Activated CD4-positive, CD25-positive, alpha-beta regulatory T cell treated with anti-CD3 and anti-CD28 coated beads, Interleukin-2, amount 50 U/mL, for 24 hours (primary cell): ENCODE data around the gene RPS6KA3.
A peak's percentile ranks its signal among the peaks of the same experiment; 100 is the strongest.
"Not testable (repeated sequence)": the region's sequence is repeated elsewhere in the genome, so short reads cannot be mapped to it uniquely, and the experiment has no call there.

Experiments used
- ATAC-seq, 2 donors: fragments of 150-1000 bp; cut with Tn5 transposase; one replicate each; pipeline ENCODE4 v1.10.0; 2021; ENCODE audit warnings: mild to moderate bottlenecking in 1 of 2, moderate library complexity in 1 of 2

Gene RPS6KA3

DNA sequence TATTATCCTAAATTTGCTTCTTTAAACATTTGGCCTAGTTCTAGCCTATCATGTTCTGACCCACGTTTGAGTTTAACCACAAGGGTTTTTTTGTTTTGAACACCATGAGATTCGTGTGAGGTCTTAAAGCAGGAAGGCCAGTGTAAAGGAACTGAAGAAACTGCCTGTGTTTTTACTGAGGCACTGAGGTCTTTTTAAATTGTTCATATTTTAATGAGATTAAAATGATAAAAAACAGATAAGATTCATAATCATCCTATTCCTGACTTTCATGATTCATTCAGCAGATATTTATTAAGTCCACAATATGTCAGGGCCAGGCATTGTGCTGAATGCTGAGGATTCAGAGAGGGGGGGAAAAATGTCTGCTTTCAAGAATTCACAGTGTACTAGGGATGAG, 3.2 kb downstream of the RPS6KA3 start:
- ATAC-seq = no peak

DNA sequence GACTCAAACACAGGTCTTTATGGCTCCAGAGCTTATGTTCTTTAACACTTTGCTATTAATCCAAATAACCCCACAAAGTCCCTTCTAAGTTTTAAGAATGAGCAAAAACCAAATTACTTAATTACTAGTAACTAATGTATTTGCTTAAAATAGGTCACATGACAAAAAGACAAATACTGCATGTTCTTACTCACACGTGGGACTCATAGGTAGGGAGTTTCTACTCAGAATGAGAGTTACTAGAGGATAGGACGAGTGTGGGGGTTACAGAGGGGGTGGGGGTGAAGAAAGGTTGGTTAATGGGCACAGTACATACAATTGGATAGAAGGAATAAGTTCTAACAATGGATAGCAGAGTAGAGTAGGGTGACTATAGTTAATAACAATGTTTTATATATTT, 5.8 kb downstream of the RPS6KA3 start:
- ATAC-seq = peak; percentile 44 to 61

DNA sequence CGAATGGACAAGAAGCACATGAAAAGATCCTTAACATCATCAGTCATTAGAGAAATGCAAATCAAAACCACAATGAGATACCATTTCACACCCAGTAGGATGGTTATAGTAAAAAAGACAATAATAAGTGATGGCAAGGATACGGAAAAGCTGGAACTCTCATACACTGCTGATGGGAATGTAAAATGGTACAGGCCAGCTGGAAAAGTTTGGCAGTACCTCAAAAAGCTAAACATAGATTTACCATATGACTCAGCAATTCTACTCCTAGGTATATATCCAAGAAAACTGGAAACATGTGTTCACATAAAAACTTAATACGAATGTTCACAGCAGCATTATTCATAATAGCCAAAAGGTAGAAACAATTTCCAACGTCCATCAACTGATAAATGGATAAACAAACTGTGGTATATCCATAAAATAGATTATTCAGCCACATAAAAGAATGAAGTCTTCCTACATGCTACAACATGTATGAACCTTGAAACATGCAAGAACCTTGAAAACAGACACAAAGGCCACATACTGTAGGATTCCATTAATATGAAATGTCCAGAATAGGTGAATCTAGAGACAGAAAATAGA, 11.9 kb downstream of the RPS6KA3 start:
- ATAC-seq = no peak

DNA sequence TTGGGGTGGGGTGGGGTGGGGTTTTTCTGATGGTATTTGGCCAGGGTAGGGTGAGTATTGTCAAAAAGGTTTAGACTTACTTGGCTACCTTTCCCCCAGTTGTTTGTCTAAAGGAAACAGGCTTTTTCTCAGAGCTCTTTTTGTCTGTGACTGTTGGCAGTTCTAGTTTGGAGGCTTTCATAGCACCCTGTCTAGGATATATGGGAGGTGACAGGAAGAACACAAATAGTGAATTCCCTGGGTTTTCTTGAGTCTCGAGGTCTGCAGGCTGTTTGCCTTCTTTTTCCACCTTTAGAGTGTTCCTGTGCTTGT, 13.5 kb downstream of the RPS6KA3 start:
- ATAC-seq = no peak

DNA sequence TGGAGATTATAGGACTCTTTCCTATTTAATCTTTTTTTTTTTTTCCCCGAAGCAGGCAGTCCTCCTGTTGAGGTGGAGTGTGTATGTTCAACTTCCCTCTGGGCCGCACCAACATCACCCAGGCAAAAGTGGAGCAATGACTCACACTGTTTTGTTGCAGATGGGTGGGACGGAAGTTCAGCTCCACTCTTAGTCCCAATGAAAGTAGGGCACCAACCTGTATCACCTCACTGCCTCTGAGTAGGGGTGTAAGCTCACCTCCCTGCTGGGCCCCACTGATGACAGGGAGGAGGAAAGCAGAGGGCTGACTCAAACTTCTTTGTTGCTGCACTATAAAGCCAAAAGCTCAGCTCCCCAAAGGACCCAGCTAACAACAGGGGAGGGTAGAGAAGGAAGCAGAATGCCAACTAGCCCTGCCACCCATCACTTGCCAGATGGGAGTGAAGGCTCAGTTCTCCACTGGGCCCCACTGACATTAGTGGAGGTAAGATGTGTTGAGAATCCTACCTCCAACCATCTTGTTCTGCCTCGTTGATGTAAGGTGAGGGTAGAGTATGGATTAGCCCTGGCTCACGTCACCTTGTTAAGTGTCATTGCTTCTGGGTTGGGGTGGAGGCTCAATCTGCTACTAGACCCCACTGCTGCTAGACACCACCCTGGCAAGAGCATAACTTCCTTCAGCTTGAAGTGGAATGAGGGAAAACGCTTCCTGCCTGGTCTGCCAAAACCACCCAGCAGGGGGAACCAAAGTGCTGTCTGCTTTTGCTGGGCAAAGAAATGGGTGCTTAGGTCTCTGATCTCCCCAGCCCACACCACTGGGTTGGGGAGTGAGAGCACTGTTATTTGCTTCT, 14.1 kb downstream of the RPS6KA3 start:
- ATAC-seq = peak; percentile 64 to 78

DNA sequence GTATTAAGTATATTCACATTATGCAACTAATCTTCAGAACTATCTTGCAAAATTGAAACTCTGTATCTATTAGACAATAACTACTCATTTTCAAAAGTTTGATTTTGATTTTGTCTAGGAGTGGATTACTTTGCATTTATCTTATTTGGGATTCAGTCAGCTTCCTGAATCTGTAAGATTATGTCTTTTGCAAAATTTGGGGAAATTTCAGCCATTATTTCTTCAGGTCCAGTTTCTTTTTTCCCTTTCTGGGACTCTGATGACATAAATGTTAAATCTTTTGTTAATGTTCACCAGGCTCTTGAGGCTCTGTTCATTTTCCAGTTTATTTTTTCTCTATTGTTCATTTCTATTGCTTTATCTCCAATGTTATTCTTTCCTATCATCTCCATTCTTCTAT, 15.0 kb downstream of the RPS6KA3 start:
- ATAC-seq = no peak

DNA sequence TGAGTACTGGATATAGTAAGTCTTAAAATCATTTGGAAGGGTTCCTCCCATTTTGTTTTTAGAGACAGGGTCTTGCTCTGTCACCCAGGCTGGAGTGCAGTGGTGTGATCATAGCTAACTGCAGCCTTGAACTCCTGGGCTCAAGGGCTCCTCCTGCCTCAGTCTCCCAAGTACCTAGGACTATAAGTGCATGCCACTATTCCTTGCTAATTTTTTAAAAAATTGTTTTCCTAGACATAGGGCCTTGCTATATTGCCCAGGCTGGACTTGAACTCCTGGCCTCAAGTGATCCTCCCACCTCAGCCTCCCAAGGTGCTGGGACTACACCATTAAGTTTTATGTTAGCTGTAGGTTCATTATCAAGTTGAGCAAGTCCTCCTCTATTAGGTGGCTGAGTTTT, 16.6 kb downstream of the RPS6KA3 start:
- not testable (repeated sequence) for ATAC-seq

DNA sequence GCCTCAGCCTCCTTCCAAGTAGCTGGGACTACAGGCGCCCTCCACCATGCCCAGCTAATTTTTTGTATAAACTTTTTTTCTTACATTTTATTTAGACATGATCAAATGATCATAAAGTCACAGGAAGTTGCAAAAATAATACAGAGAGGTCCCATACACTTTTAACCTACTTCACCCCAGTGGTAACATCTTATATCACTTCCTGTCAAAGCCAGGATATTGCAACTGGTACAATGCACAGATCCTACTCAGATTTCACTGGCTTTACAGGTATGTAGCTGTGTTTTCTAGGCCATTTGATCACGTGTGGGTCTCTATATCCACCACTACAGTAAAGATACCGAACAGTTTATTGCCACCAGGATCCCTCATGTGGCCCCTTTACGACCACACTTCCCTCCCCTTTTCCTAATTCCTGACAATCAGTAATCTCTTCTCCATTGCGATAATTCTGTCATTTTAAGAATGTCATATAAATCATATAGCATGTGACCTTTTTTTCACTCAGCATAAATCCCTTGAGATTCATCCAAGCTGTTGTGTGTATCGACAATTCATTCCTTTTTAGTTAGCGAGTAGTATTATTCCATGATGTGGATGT, 18.0 kb downstream of the RPS6KA3 start:
- ATAC-seq = no peak

DNA sequence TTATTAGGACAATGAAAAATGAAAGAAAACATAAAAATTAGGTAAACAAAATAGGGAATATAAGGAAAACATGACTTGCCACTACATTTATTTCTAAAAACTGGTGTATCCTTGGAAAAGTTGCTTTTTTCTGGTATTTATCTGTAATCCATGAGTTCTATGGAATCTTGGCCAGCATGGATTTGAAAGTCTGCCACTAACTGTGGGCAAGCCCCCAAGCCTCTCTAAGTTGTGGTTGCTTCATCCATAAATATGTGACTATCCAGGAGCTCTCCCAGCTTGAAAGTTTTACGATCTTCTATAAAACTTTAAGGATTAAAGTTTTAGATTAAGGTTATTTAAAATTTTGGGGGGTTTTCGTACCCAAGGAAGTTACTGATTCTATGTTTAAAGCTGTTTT, 21.8 kb downstream of the RPS6KA3 start:
- no peak for ATAC-seq

DNA sequence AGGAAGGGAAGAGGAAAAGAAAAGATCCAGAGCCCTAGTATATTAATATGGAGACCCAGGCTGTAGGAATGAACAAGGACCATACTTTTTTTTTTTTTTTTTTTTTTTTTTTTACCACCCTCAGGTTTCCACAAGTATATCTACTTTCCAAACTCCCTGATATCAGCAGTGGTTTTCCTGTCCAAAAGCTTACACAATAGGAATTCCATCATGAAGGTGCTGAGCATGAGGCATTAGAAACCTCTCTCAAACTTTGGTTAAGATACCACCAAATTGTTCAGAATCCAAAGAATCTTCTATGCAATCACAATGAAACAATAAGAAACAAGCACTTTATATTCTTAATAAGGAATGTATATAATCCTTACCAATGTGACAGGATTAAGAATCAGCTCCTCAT, 26.5 kb downstream of the RPS6KA3 start:
- ATAC-seq = no peak

DNA sequence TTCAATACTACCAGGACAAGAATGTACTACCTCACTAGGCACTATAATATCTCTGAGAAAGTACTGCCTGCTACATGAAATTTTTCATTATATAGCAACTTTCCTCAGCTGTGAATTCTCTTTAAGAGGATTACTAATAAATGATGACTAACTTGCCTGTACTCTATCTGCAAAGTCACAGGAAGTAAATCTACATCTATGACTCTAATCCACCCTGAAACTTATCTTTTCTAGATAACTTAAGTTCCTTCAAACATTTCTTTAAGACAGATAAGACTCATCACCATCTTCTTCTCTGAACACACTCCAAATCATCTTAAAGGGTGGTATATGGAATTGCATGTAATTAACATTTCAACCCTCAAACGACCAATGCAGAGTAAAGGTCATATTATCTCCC, 28.8 kb downstream of the RPS6KA3 start:
- peak; percentile 95 to 98 for ATAC-seq

DNA sequence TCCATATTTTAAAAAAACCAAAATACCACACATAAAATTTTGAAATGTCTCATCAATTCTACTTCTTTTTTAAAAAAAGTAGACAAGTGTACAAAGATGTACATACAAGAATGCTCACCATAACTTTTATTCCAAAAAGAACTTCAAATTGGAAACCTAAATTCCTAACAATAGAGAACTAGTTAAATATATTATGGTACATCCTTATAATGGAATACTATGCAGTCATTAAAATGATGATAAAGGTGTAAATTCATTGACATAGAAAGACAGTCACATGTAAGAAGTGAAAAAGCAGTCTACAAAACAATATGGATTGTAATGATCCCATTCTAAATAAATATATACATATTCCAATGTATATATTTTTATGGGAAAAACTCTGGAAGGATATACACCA, 31.0 kb downstream of the RPS6KA3 start:
- no peak for ATAC-seq

DNA sequence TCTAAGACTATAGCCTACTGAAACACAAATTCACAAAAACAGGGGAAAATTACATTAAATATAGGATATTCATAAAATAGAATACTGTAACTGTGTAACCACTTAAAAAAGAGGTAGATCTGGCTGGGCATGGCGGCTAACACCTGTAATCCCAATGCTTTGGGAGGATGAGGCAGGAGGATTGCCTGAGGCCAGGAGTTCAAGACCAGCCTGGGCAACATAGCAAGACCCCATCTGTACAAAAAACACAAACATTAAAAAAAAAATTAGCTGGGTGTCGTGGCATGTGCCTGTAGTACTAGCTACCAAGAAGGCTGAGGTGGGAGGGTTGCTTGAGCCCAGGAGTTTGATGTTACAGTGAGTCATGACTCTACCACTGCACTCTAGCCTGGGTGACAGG, 33.4 kb downstream of the RPS6KA3 start:
- peak in 1 of 2 donors; percentile 29 for ATAC-seq

DNA sequence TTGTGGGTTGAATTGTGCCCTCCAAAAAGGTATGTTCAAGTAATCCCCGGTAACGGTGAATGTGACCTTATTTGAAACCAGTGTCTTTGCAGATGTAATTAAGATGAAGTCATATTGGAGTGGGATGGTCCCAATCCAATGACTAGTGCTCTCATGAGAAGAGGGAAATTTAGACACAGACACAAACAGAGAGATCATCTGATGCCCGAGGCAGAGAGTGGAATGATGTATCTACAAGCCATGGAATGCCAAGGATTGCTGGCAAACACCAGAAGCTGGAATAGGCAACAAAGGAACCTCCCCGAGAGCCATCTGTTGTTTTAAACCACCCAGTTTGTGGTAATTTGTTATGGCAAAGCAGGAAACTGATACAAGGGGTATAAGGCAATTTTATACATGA, 35.1 kb downstream of the RPS6KA3 start:
- ATAC-seq = no peak

DNA sequence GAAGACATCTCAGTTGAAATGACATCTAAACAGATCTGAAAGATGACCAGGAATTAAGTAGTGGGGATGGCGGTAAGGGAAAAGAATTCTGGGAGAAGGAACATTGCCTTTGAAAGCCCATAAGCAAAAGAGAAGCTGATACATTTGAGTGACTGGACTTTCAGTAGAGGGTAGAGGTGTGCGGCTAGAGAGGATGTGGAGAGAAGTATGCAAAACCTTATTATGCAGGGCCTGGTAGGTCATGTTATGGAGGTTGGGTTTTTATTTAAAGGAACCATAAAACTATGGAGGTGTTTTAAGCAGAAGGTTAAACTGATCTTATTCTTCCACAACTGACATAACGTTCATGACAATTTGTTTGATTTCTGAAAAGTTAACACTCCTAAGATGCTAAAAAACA, 36.3 kb downstream of the RPS6KA3 start:
- ATAC-seq = no peak

DNA sequence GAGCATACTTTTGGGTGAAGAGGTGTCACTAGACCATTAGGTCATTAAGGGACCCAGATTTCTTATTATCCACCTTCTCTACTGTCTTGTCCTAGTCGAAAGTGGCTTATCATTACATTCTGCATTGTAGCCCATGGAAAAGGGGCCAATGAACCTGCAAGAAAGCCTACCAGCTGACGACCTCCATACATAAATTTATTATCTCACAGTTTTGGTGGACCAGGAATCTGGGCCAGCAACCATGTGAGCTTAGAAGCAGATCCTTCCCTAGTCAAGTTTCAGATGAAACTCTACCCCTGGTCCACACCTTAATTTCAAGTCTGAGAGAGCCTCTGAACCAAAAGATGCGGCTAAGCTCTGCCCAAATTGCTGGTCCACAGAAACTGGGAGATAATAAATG, 37.6 kb downstream of the RPS6KA3 start:
- no peak for ATAC-seq

DNA sequence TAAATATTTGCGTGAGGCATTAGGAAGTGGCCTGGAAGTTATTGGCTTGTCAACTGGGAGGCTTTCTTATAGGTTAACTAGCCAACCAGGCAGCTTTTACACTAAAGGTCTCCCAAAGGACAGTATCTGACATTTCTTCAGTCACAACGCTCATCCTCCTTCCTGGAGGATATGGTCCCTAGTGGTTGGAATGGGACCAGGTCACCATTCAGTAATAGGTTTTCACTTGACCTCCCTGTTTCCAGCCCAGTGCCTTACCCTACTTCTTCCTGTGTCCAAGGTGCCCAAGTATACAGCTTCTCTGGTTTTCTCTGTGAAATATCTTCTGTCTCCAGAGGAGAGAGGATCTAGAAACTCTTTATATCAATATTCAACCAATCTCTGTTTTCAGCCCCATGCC, 38.5 kb downstream of the RPS6KA3 start:
- no peak for ATAC-seq

DNA sequence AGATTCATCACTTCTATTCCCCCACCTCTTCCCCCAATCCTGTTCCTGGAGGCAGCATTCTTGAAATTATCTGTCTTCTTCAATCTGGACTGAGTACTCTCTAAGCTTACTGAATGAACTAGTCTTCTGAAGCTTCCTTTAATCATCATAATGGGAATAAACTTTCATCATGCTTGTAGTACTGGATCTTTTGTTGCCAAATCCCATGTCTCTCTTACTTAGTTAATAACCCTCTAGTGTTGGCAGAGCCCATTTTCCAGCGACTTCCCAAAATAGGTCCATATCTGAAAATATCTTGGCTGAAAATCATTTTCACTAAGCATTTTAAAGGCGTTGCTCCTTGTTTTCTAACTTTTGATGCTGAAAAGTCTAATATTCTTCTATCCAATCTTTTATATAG, 39.6 kb downstream of the RPS6KA3 start:
- no peak for ATAC-seq

DNA sequence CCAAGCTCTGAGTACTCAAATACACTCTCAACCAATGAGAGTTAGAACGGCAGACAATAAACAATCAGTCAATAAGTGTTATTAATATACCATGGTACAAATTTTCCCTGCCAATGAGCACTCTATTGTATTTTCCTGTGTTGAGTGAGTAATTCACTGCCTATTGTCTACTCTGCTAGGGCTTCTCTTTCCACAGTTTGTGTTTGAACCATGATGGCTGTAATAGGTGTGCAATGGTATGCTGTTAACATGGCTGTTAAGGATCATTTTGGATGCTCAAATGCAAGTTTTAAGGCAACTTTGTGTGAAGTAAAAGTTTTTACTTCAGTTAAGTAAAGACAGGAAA, 41.2 kb downstream of the RPS6KA3 start:
- ATAC-seq = no peak

DNA sequence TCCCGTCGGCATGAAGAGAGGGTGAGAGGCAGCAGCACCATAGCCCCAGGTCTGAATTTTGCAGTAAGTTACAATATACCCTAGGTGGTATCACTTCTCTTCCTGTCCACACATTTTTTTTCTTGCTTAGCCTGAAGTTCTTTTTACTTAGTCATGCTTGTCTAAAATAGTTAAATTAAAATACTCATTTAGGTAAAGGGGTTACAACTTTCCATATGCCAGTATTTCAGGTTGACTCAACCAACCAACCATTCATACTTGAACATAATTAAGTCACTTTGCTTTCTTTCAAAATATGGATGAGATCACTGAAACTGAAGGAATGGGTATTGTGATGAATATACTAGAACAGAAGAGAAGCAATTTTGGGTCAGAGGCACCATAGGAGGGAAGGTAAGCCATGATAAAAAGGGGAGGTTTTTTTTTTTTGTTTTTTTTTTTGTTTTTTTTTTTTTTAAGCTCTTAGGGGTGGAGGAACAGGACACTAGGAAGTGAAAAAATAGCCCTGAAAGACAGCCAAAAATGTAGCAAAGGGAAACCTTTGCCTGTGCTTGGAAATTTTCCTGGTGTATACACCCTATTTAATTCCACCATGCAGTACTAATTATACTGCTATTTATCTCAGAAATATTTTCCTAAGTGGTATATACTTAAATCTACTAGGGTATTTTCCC, 41.8 kb downstream of the RPS6KA3 start:
- ATAC-seq = peak; percentile 91 to 93

DNA sequence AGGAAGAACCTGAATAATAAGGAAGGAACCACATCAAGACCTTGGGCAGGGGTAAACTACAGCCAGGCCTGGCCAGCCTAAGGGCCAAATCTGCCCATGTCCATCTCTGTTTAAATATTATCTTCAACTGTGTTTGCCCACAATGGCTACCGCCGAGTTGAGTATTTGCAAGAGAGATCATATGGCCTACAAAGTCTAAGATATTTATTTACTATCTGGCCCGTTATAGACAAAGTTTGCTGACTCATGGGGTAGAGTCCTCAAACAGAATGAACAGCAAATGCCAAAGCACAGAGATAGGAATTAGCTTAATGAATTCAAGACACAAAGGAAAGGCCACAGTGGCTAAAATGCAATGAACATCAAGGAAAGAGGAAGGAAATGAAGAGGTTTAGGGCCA, 44.8 kb downstream of the RPS6KA3 start:
- ATAC-seq = no peak

DNA sequence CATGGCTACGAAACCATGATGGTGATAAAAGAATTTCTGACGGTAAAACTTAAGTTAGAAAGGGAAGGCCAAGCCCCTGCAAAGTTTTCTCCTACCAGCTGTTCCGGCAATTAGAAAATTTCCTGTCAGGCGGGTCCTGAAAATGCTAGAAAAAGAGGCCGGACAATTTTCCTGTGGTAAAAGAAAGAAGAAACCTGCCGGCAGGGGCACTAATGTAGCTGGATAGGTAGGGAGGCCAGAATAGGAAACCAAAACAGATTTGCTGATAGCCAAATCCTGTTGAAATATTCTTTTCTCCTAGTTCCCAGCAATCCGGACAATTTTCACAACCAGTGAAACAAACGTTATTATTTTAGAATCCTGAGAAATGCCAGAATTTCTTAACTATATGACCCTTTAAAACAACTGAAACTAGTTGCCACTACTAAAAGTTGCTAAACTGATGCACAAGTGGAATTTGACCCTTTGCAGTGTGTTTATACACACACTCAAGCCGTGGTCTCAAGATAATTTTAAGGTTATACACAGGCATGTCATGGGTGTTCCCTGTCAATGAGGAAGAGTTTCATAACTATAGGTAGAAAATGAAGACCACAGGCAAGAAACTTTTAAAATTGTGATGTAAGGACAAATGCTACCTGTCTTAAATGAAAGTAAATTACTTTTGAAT, 47.7 kb downstream of the RPS6KA3 start:
- ATAC-seq = no peak

DNA sequence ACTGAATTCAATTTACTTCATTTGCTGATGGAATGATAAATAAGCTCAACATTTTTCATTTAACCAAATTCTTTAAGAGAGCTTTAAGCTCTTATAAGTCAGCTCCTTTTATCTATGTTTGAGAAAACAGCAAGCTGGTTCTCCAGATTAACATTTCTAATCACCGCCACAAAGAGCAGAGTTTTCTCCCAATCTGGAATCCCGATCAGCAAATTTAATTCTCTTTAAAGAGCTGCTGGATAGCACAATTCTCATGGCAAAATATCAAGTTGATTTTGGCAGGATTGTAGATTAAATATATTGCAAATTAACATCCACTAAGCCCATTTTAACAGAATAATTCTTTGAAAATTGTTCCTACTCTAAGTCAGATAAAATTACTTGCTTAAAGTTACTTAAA, 48.8 kb downstream of the RPS6KA3 start:
- ATAC-seq = no peak
